HL-60 (cell line): Measurements from ENCODE around the gene COL6A3.

Experiments
- CTCF ChIP-seq: IDR thresholded peaks from one replicate; pipeline ENCODE4 v1.5.1; 2011; ENCODE audit warnings: low read length, control low read depth, inconsistent platforms; ENCODE audit not compliant: insufficient read depth
- GABPA ChIP-seq: IDR thresholded peaks from 2 replicates; pipeline ENCODE4 v1.6.1; 2012; ENCODE audit warnings: low read depth
- POLR2AphosphoS5 ChIP-seq: IDR thresholded peaks from 2 replicates; pipeline ENCODE4 v1.6.1; 2012; ENCODE audit warnings: low read depth
- SPI1 ChIP-seq: IDR thresholded peaks from 2 replicates; pipeline ENCODE4 v1.6.1; 2012; ENCODE audit warnings: low read depth, mild to moderate bottlenecking, borderline replicate concordance
- TF ChIP-seq, protein P1 (sequence below): IDR thresholded peaks from 2 replicates; pipeline ENCODE4 v1.6.1; 2012; ENCODE audit warnings: low read depth; ENCODE audit not compliant: insufficient replicate concordance

GRCh38 chr2:237354892-237355291, 59.1 kb downstream of the COL6A3 start:
- TF ChIP-seq CTCF: no peak
- no peak for TF ChIP-seq POLR2AphosphoS5
- TF ChIP-seq SPI1: no peak
- TF ChIP-seq, protein P1, sequence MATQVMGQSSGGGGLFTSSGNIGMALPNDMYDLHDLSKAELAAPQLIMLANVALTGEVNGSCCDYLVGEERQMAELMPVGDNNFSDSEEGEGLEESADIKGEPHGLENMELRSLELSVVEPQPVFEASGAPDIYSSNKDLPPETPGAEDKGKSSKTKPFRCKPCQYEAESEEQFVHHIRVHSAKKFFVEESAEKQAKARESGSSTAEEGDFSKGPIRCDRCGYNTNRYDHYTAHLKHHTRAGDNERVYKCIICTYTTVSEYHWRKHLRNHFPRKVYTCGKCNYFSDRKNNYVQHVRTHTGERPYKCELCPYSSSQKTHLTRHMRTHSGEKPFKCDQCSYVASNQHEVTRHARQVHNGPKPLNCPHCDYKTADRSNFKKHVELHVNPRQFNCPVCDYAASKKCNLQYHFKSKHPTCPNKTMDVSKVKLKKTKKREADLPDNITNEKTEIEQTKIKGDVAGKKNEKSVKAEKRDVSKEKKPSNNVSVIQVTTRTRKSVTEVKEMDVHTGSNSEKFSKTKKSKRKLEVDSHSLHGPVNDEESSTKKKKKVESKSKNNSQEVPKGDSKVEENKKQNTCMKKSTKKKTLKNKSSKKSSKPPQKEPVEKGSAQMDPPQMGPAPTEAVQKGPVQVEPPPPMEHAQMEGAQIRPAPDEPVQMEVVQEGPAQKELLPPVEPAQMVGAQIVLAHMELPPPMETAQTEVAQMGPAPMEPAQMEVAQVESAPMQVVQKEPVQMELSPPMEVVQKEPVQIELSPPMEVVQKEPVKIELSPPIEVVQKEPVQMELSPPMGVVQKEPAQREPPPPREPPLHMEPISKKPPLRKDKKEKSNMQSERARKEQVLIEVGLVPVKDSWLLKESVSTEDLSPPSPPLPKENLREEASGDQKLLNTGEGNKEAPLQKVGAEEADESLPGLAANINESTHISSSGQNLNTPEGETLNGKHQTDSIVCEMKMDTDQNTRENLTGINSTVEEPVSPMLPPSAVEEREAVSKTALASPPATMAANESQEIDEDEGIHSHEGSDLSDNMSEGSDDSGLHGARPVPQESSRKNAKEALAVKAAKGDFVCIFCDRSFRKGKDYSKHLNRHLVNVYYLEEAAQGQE: no peak
- no peak for TF ChIP-seq GABPA
